ENCODE data around the gene GIGYF1. TPM values are rescaled to one million over a fixed set of nuclear protein-coding genes. Genes with fewer than 3 reads are reported as not detected.

Gene GIGYF1
- total RNA-seq, 1 donor: 36.9 TPM

GRCh38 chr7:100639995-100640516, 54.0 kb downstream of the GIGYF1 start:
- DNase-seq (ENCODE audit: low read depth in 2 of 3, low spot score in 2 of 3): no peak

GRCh38 chr7:100632951-100633717, 60.9 kb downstream of the GIGYF1 start:
- peak in 2 of 3 donors; percentile 56 to 59 for DNase-seq (ENCODE audit: low read depth in 2 of 3, low spot score in 2 of 3)

GRCh38 chr7:100630066-100630465, 64.0 kb downstream of the GIGYF1 start:
- no peak for DNase-seq (ENCODE audit: low read depth in 2 of 3, low spot score in 2 of 3)

Other genes starting within 250 kb of the GIGYF1 start
- gene SPACDR, start 230.0 kb downstream of the GIGYF1 start, total RNA-seq: 0.27 TPM
- 60.9 TPM for gene TSC22D4, start 215.0 kb downstream of the GIGYF1 start, total RNA-seq
- gene NYAP1, start 210.3 kb downstream of the GIGYF1 start, total RNA-seq: under 0.01 TPM
- 10.5 TPM for gene AGFG2, start 155.0 kb downstream of the GIGYF1 start, total RNA-seq
- gene SAP25, start 120.3 kb downstream of the GIGYF1 start, total RNA-seq: 2.2 TPM
- gene LRCH4, start 108.1 kb downstream of the GIGYF1 start, total RNA-seq: 109 TPM
- gene FBXO24, start 107.9 kb downstream of the GIGYF1 start, total RNA-seq: 0.81 TPM
- gene PCOLCE, start 91.9 kb downstream of the GIGYF1 start, total RNA-seq: 0.81 TPM
- 12.1 TPM for gene MOSPD3, start 81.7 kb downstream of the GIGYF1 start, total RNA-seq
- gene TFR2, start 52.7 kb downstream of the GIGYF1 start, total RNA-seq: 51.7 TPM
- gene ACTL6B, start 37.8 kb downstream of the GIGYF1 start, total RNA-seq: not detected
- 121 TPM for gene GNB2, start 20.5 kb downstream of the GIGYF1 start, total RNA-seq
- gene POP7, start 11.9 kb upstream of the GIGYF1 start, total RNA-seq: 31.8 TPM
- gene EPO, start 26.2 kb upstream of the GIGYF1 start, total RNA-seq: not detected
- 0.27 TPM for gene ZAN, start 39.3 kb upstream of the GIGYF1 start, total RNA-seq
- 20.5 TPM for gene EPHB4, start 133.3 kb upstream of the GIGYF1 start, total RNA-seq
- 27.2 TPM for gene SLC12A9, start 158.5 kb upstream of the GIGYF1 start, total RNA-seq
- 44.7 TPM for gene TRIP6, start 173.1 kb upstream of the GIGYF1 start, total RNA-seq
- gene SRRT, start 180.9 kb upstream of the GIGYF1 start, total RNA-seq: 67.6 TPM
- 4.6 TPM for gene UFSP1, start 195.5 kb upstream of the GIGYF1 start, total RNA-seq
- gene ACHE, start 201.6 kb upstream of the GIGYF1 start, total RNA-seq: 0.27 TPM